Neural cell (in vitro differentiated cells): ENCODE data around the gene GTPBP6. TPM values are rescaled to one million over a fixed set of nuclear protein-coding genes. Genes with fewer than 3 reads are reported as not detected.
"Not testable (repeated sequence)": the region's sequence is repeated elsewhere in the genome, so short reads cannot be mapped to it uniquely, and the experiment has no call there.

ENCODE experiments used
- H2AFZ ChIP-seq: fragments of 200-600, 300-800 bp; sonication (generic), shearing (Covaris generic); 2 replicates; pipeline ENCODE4 v1.6.0; 2014; ENCODE audit warnings: low read depth, mild to moderate bottlenecking, antibody characterized with exemption, low read length, moderate library complexity
- H3F3A ChIP-seq: fragments of 200-600 bp; shearing (Covaris generic); 2 replicates; pipeline ENCODE4 v1.6.1; 2016; ENCODE audit warnings: mild to moderate bottlenecking, moderate library complexity, mixed read lengths, antibody characterized with exemption, low read length; ENCODE audit not compliant: insufficient read depth, poor library complexity, severe bottlenecking
- H3K27ac ChIP-seq: fragments of 200-600, 300-800 bp; sonication (generic), shearing (Covaris generic); 2 replicates; pipeline ENCODE4 v1.5.1; 2014; ENCODE audit warnings: mild to moderate bottlenecking, low read length, moderate library complexity
- H3K27me3 ChIP-seq: fragments of 300-800, 200-600 bp; sonication (generic), shearing (Covaris generic); 2 replicates; pipeline ENCODE4 v1.6.0; 2014; ENCODE audit warnings: mild to moderate bottlenecking, low read depth, low read length, moderate library complexity; ENCODE audit not compliant: insufficient read depth
- H3K36me3 ChIP-seq: fragments of 300-800, 200-600 bp; sonication (generic), shearing (Covaris generic); 2 replicates; pipeline ENCODE4 v1.5.1; 2014; ENCODE audit warnings: mild to moderate bottlenecking, antibody characterized with exemption, low read length, moderate library complexity; ENCODE audit not compliant: insufficient read depth
- H3K4me2 ChIP-seq: fragments of 300-800, 200-600 bp; sonication (generic), shearing (Covaris generic); 2 replicates; pipeline ENCODE4 v1.6.0; 2014; ENCODE audit warnings: mild to moderate bottlenecking, low read length
- H3K4me3 ChIP-seq: fragments of 300-800, 200-600 bp; sonication (generic), shearing (Covaris generic); 2 replicates; pipeline ENCODE4 v1.5.1; 2014; ENCODE audit warnings: mild to moderate bottlenecking, low read length, moderate library complexity
- H3K79me2 ChIP-seq: fragments of 200-600 bp; shearing (Covaris generic); replicated peaks from 2 replicates; pipeline ENCODE4 v1.6.0; 2014; ENCODE audit warnings: mild to moderate bottlenecking, low read length, moderate library complexity; ENCODE audit not compliant: insufficient read depth
- H3K9ac ChIP-seq: fragments of 300-800, 200-600 bp; sonication (generic), shearing (Covaris generic); 2 replicates; pipeline ENCODE4 v1.6.1; 2016; ENCODE audit warnings: mild to moderate bottlenecking, low read length, mixed read lengths
- H3K9me2 ChIP-seq: fragments of 200-600 bp; shearing (Covaris generic); 2 replicates; pipeline ENCODE4 v1.6.1; 2016; ENCODE audit warnings: mild to moderate bottlenecking, low read length, mixed read lengths; ENCODE audit not compliant: insufficient read depth
- H3K9me3 ChIP-seq: fragments of 200-600, 300-800 bp; sonication (generic), shearing (Covaris generic); 2 replicates; pipeline ENCODE4 v1.6.1; 2016; ENCODE audit warnings: mild to moderate bottlenecking, mixed run types, low read length, moderate library complexity, mixed read lengths
- H4K20me1 ChIP-seq: fragments of 200-600 bp; shearing (Covaris generic); 2 replicates; pipeline ENCODE4 v1.6.1; 2016; ENCODE audit warnings: mild to moderate bottlenecking, mixed run types; ENCODE audit not compliant: insufficient read depth
- EP300 ChIP-seq: fragments of 450-650 bp; conservative IDR thresholded peaks from 2 replicates; pipeline ENCODE4 v1.6.1; 2014; ENCODE audit warnings: antibody characterized with exemption, mild to moderate bottlenecking, moderate library complexity; ENCODE audit not compliant: poor library complexity, severe bottlenecking
- EZH2 ChIP-seq: fragments of 200-600, 300-800 bp; shearing (Covaris generic), sonication (generic); IDR thresholded peaks from 2 replicates; pipeline ENCODE4 v1.6.1; 2014; ENCODE audit warnings: antibody characterized with exemption, low read length, borderline replicate concordance, mild to moderate bottlenecking; ENCODE audit not compliant: insufficient read depth, poor library complexity, severe bottlenecking
- MXI1 ChIP-seq: fragments of 450-650 bp; conservative IDR thresholded peaks from 2 replicates; pipeline ENCODE4 v1.6.1; 2014; ENCODE audit warnings: antibody characterized with exemption, mild to moderate bottlenecking; ENCODE audit not compliant: poor library complexity, severe bottlenecking
- POLR2AphosphoS5 ChIP-seq: IDR thresholded peaks from 2 replicates; pipeline ENCODE4 v1.6.1; 2012
- RAD21 ChIP-seq: fragments of 450-650 bp; conservative IDR thresholded peaks from 2 replicates; pipeline ENCODE4 v1.6.1; 2014; ENCODE audit warnings: antibody characterized with exemption, mild to moderate bottlenecking, moderate library complexity
- SMC3 ChIP-seq: fragments of 450-650 bp; conservative IDR thresholded peaks from 2 replicates; pipeline ENCODE4 v1.6.1; 2014; ENCODE audit warnings: antibody characterized with exemption, mild to moderate bottlenecking, moderate library complexity; ENCODE audit not compliant: poor library complexity
- TAF1 ChIP-seq: IDR thresholded peaks from 2 replicates; pipeline ENCODE4 v1.6.1; 2012; ENCODE audit warnings: low read depth
- polyA plus RNA-seq: library from polyadenylated mRNA; depleted of rRNA; stranded (reverse); fragments of >200 nt; gene quantifications from 2 replicates; pipeline ENCODE4 v1.2.3, GENCODE V29; 2014
- TF ChIP-seq, protein P1 (sequence below): IDR thresholded peaks from 2 replicates; pipeline ENCODE4 v1.6.1; 2012; ENCODE audit warnings: borderline replicate concordance
- TF ChIP-seq, protein P2 (sequence below): fragments of 450-650 bp; IDR thresholded peaks from 2 replicates; pipeline ENCODE4 v1.5.1; 2014; ENCODE audit warnings: antibody characterized with exemption, mild to moderate bottlenecking, moderate library complexity; ENCODE audit not compliant: poor library complexity, severe bottlenecking

GTPBP6 gene
- polyA plus RNA-seq, 1 donor from 2014 or later: 23.6 TPM

DNA sequence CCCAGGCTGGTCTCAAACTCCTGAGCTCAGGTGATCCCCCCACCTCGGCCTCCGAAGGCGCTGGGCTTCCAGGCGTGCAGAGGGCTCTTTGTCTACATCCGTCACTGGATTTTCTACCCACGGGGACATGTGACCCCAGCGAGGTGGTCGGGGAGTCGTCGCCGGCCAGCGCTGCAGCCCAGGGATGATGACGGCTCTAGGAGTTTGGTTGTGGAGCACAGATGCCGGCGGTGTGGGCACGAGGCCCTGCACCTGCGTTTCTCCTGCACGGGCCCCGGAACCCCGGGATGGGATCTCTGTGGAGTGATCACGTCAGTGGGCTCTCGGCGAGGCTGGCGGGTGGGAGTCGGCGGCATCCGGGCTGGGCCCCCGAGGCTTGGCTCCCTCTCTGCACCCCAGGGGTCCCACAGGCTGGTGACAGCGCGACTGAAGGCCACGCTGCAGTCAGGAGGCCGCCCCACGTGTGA lies 9.1 kb upstream of the GTPBP6 start:
- no peak overlapping the region for H2AFZ ChIP-seq
- no peak overlapping the region for H3K4me2 ChIP-seq
- no peaks in the 10 kb centered on the region for H3K79me2 ChIP-seq
- no peak for TF ChIP-seq EZH2
- no peak for TF ChIP-seq MXI1
- TF ChIP-seq, protein P1, sequence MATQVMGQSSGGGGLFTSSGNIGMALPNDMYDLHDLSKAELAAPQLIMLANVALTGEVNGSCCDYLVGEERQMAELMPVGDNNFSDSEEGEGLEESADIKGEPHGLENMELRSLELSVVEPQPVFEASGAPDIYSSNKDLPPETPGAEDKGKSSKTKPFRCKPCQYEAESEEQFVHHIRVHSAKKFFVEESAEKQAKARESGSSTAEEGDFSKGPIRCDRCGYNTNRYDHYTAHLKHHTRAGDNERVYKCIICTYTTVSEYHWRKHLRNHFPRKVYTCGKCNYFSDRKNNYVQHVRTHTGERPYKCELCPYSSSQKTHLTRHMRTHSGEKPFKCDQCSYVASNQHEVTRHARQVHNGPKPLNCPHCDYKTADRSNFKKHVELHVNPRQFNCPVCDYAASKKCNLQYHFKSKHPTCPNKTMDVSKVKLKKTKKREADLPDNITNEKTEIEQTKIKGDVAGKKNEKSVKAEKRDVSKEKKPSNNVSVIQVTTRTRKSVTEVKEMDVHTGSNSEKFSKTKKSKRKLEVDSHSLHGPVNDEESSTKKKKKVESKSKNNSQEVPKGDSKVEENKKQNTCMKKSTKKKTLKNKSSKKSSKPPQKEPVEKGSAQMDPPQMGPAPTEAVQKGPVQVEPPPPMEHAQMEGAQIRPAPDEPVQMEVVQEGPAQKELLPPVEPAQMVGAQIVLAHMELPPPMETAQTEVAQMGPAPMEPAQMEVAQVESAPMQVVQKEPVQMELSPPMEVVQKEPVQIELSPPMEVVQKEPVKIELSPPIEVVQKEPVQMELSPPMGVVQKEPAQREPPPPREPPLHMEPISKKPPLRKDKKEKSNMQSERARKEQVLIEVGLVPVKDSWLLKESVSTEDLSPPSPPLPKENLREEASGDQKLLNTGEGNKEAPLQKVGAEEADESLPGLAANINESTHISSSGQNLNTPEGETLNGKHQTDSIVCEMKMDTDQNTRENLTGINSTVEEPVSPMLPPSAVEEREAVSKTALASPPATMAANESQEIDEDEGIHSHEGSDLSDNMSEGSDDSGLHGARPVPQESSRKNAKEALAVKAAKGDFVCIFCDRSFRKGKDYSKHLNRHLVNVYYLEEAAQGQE: no peak
- TF ChIP-seq EP300: no peak
- no peak for TF ChIP-seq TAF1
- TF ChIP-seq, protein P2, sequence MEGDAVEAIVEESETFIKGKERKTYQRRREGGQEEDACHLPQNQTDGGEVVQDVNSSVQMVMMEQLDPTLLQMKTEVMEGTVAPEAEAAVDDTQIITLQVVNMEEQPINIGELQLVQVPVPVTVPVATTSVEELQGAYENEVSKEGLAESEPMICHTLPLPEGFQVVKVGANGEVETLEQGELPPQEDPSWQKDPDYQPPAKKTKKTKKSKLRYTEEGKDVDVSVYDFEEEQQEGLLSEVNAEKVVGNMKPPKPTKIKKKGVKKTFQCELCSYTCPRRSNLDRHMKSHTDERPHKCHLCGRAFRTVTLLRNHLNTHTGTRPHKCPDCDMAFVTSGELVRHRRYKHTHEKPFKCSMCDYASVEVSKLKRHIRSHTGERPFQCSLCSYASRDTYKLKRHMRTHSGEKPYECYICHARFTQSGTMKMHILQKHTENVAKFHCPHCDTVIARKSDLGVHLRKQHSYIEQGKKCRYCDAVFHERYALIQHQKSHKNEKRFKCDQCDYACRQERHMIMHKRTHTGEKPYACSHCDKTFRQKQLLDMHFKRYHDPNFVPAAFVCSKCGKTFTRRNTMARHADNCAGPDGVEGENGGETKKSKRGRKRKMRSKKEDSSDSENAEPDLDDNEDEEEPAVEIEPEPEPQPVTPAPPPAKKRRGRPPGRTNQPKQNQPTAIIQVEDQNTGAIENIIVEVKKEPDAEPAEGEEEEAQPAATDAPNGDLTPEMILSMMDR: no peak
- no peak for TF ChIP-seq SMC3
- no peak for TF ChIP-seq POLR2AphosphoS5
- TF ChIP-seq RAD21: no peak
- H3K27me3 ChIP-seq: no peaks in the 10 kb centered on the region
- no peak overlapping the region for H3K27ac ChIP-seq
- H3K4me3 ChIP-seq: no peak overlapping the region
- H3K9me2 ChIP-seq: no peaks in the 10 kb centered on the region
- no peaks in the 10 kb centered on the region for H3K9me3 ChIP-seq
- no peaks in the 10 kb centered on the region for H3F3A ChIP-seq
- H3K36me3 ChIP-seq: no peaks in the 10 kb centered on the region
- H3K9ac ChIP-seq: no peak overlapping the region
- no peaks in the 10 kb centered on the region for H4K20me1 ChIP-seq

DNA sequence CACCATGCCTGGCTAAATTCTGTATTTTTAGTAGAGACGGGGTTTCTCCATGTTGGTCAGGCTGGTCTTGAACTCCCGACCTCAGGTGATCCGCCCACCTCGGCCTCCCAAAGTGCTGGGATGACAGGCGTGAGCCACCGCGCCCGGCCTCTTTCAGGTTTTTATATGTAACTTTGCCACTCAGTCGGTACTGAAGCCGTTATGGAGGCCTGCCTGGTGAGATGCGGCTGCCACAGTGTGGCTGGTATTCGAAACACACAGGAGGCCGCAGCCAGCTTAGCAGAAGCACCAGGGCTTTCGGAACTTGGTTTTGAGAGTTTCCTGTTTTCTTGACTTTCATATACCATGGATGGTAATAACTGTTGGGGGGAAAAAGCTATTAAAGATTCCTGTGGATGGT lies 6.1 kb upstream of the GTPBP6 start:
- not testable (repeated sequence) for H3K4me3 ChIP-seq, H3K79me2 ChIP-seq, H3K9me2 ChIP-seq, H3K9ac ChIP-seq, H3K36me3 ChIP-seq, H3K4me2 ChIP-seq, H3K9me3 ChIP-seq, H3K27ac ChIP-seq, H3F3A ChIP-seq, H2AFZ ChIP-seq, H3K27me3 ChIP-seq, H4K20me1 ChIP-seq
